Pancreas (tissue), 10 donors: ENCODE measurements around the gene SLIT1. TPM values are rescaled to one million over a fixed set of nuclear protein-coding genes. Genes with fewer than 3 reads are reported as not detected.

ENCODE experiments used
- ATAC-seq, 4 donors: fragments of 200-7000 bp; cut with Tn5 transposase; one replicate each; pipeline versions ENCODE4 v1.8.0 to v1.9.1; 2020; ENCODE audit warnings: mild to moderate bottlenecking in 4 of 4, moderate library complexity in 4 of 4
- DNase-seq, 6 donors: peaks; one replicate each; pipeline ENCODE4 v3.0.0-alpha.2; 2020
- FAIRE-seq: peaks from 2 replicates; lab custom pipeline; 2012; peaks lifted over from hg19 to GRCh38; lab: Jason Lieb, UNC
- H3K27ac ChIP-seq, 4 donors: fragments of 200-600 bp; sonication (generic); 1 replicate in 3 of 4; 2 replicates in 1 of 4; pipeline versions ENCODE4 v1.5.0 to v1.8.0; 2020
- H3K27me3 ChIP-seq, 4 donors: fragments of 200-600 bp; one replicate each; pipeline ENCODE4 v1.8.0; 2021
- H3K36me3 ChIP-seq, 3 donors: fragments of 200-600 bp; sonication (generic) in 1 of 3; one replicate each; pipeline versions ENCODE4 v1.5.0 to v1.8.0; 2020 to 2021
- H3K4me1 ChIP-seq, 3 donors: fragments of 200-600 bp; one replicate each; pipeline ENCODE4 v1.8.0; 2021
- H3K4me3 ChIP-seq, 4 donors: fragments of 200-600 bp; sonication (generic) in 2 of 4; one replicate each; pipeline versions ENCODE4 v1.5.0 to v1.8.0; 2020 to 2021
- H3K9me3 ChIP-seq, 4 donors: fragments of 200-600 bp; one replicate each; pipeline ENCODE4 v1.8.0; 2021
- CTCF ChIP-seq, 4 donors: fragments of 200-600 bp; sonication (generic) in 3 of 4; IDR thresholded peaks; one replicate each; pipeline versions ENCODE4 v1.5.0 to v1.8.0; 2021; ENCODE audit warnings: antibody characterized with exemption in 4 of 4
- WGBS, 2 donors: extraction: QIAGEN DNeasy Blood & Tissue Kit; methylation state at CpG; one replicate each; pipeline ENCODE4 v1.1.7; 2013; 5-methylcytosine and 5-hydroxymethylcytosine counted together
- intact Hi-C, 3 donors: fragments of 100-400 bp; cut with DNase I; formaldehyde crosslinking; loops; one replicate each; pipeline versions ENCODE4 v1.11.1 to v1.14.2; 2022
- polyA plus RNA-seq, 2 donors: library from polyadenylated mRNA; stranded (reverse); fragments of 200-250 nt; gene quantifications; one replicate each; pipeline ENCODE4 v1.2.3, GENCODE V29; 2013
- total RNA-seq, 6 donors: library from RNA; stranded (reverse); fragmentation: NEBNext Ultra II Directional in 4 of 6; extraction: Animal tissue kit (Norgen Biotek cat#: 25700) in 4 of 6; gene quantifications; one replicate each; pipeline versions ENCODE4 v1.2.1 to v1.2.4, GENCODE V29; 2021 to 2023
- donor health status: healthy with polysubstance abuse.
- donor health status: DM: no; HTN: no; CAD: no; lungs with moderate emphysema.
- donor health status: DM: no; HTN: no; CAD: no.
- donor health status: control.
- donor health status: control.
- donor health status: Bipolar disorder and iron deficiency.
- donor health status: DM: yes; HTN: yes; CAD: no.
- donor health status: DM: no; HTN: no; CAD: no.
- donor health status: DM: no; HTN: no; CAD: no.
- donor health status: DM: yes; HTN: yes; CAD: no.

SLIT1 gene
- total and polyA plus RNA-seq, 8 donors, result 0.23 to 2.8 (median 0.89) TPM

GRCh38 chr10:97178074-97178473 is 7.7 kb downstream of the SLIT1 start:
- Histone ChIP-seq H3K27me3 (no peaks in the 10 kb centered on the region), H3K27ac (no peak overlapping the region), H3K36me3 (no peaks in the 10 kb centered on the region), H3K4me3 (no peak overlapping the region), H3K4me1 (no peaks in the 10 kb centered on the region), H3K9me3 (no peaks in the 10 kb centered on the region)
- no peak for TF ChIP-seq CTCF (IDR thresholded peaks at IDR 0.05)
- 43 to 47% methylated on average over 5 of the region's 5 CpGs for WGBS, 2 donors
- no peak for ATAC-seq
- DNase-seq, result no peak
- FAIRE-seq, result no peak
- intact Hi-C loops, result no loop called here

- TF ChIP-seq CTCF (IDR thresholded peaks at IDR 0.05), result no peak
- FAIRE-seq (no peak), DNase-seq (no peak), ATAC-seq (no peak)
- Histone ChIP-seq H3K4me1 (no peaks in the 10 kb centered on the region), H3K36me3 (no peaks in the 10 kb centered on the region), H3K27me3 (no peaks in the 10 kb centered on the region), H3K27ac (no peak overlapping the region), H3K4me3 (no peak overlapping the region), H3K9me3 (no peaks in the 10 kb centered on the region)
- intact Hi-C loops, result no loop called here
- 63 to 73% methylated on average over 5 of the region's 5 CpGs for WGBS, 2 donors
Observed at GRCh38 chr10:97176226-97176625, 9.5 kb downstream of the SLIT1 start.

GRCh38 chr10:97175586-97175985 is 10.2 kb downstream of the SLIT1 start:
- Histone ChIP-seq H3K4me1 (no peaks in the 10 kb centered on the region), H3K36me3 (no peaks in the 10 kb centered on the region), H3K4me3 (no peak overlapping the region), H3K27me3 (no peaks in the 10 kb centered on the region), H3K27ac (no peak overlapping the region), H3K9me3 (no peaks in the 10 kb centered on the region)
- DNase-seq, result no peak
- intact Hi-C loops, result no loop called here
- FAIRE-seq, result no peak
- no peak for TF ChIP-seq CTCF (IDR thresholded peaks at IDR 0.05)
- 86 to 90% methylated on average over 4 of the region's 4 CpGs for WGBS, 2 donors
- ATAC-seq, result no peak

- ATAC-seq (no peak), DNase-seq (no peak)
Observed at GRCh38 chr10:97174941-97175340, 10.8 kb downstream of the SLIT1 start.

More at GRCh38 chr10:97174941-97175340, 10.8 kb downstream of the SLIT1 start:
- Histone ChIP-seq H3K27me3 (no peaks in the 10 kb centered on the region), H3K4me3 (no peak overlapping the region), H3K9me3 (no peaks in the 10 kb centered on the region), H3K36me3 (no peaks in the 10 kb centered on the region), H3K4me1 (no peaks in the 10 kb centered on the region), H3K27ac (no peak overlapping the region)
- TF ChIP-seq CTCF (IDR thresholded peaks at IDR 0.05), result no peak
- intact Hi-C loops, result no loop called here
- FAIRE-seq, result no peak
